Stomach (tissue), 4 donors: ENCODE data around the gene HSCB.

ENCODE experiments used
- CTCF ChIP-seq, 7 experiments: fragments of 450-650 bp in 4 of 7; fragments of 200-600 bp in 3 of 7; sonication (generic) in 3 of 7; IDR thresholded peaks; one replicate each; pipeline ENCODE4 v1.5.1; 2016 to 2019; ENCODE audit warnings: antibody characterized with exemption in 7 of 7, control low read depth in 2 of 7, mild to moderate bottlenecking in 1 of 7
- POLR2A ChIP-seq, 4 donors: fragments of 450-650 bp; IDR thresholded peaks; one replicate each; pipeline ENCODE4 v1.6.1; 2016; ENCODE audit warnings: antibody characterized with exemption in 4 of 4, control low read depth in 2 of 4, mild to moderate bottlenecking in 1 of 4, moderate library complexity in 1 of 4
- POLR2AphosphoS5 ChIP-seq, 3 donors: sonication (generic); formaldehyde crosslinking; IDR thresholded peaks; one replicate each; pipeline ENCODE4 v1.6.1; 2016; ENCODE audit warnings: antibody characterized with exemption in 3 of 3

GRCh38 chr22:28703436-28703835 lies 38.4 kb upstream of the HSCB start:
- TF ChIP-seq CTCF (IDR thresholded peaks at IDR 0.05): no peak
- TF ChIP-seq POLR2A (IDR thresholded peaks at IDR 0.05): no peak
- no peak for TF ChIP-seq POLR2AphosphoS5 (IDR thresholded peaks at IDR 0.05)
